Astrocyte (in vitro differentiated cells and primary cell): ENCODE results near the gene ZNF165. TPM values are rescaled to one million over a fixed set of nuclear protein-coding genes. Genes with fewer than 3 reads are reported as not detected.

ENCODE experiments used
- DNase-seq: peaks from one replicate; pipeline ENCODE4 v3.0.0-alpha.2; 2010; ENCODE audit warnings: low read depth
- FAIRE-seq: peaks from 2 replicates; lab custom pipeline; 2011; peaks lifted over from hg19 to GRCh38; lab: Jason Lieb, UNC
- H2AFZ ChIP-seq: 2 replicates; pipeline ENCODE4 v1.6.0; 2012; ENCODE audit warnings: low read depth, low read length, inconsistent platforms
- H3K27ac ChIP-seq: 2 replicates; pipeline ENCODE4 v1.5.1; 2011; ENCODE audit warnings: low read depth, low read length, inconsistent platforms
- H3K27me3 ChIP-seq: 2 replicates; pipeline ENCODE4 v1.6.0; 2011; ENCODE audit warnings: low read length, inconsistent platforms; ENCODE audit not compliant: insufficient read depth
- H3K36me3 ChIP-seq: 2 replicates; pipeline ENCODE4 v1.5.1; 2011; ENCODE audit warnings: low read length, inconsistent platforms; ENCODE audit not compliant: insufficient read depth
- H3K4me1 ChIP-seq: 2 replicates; pipeline ENCODE4 v1.5.1; 2011; ENCODE audit warnings: low read length, inconsistent platforms; ENCODE audit not compliant: insufficient read depth
- H3K4me2 ChIP-seq: 2 replicates; pipeline ENCODE4 v1.6.0; 2012; ENCODE audit warnings: low read length, inconsistent platforms
- H3K4me3 ChIP-seq: 2 replicates; pipeline ENCODE4 v1.5.1; 2011; ENCODE audit warnings: low read depth, mild to moderate bottlenecking, low read length, inconsistent platforms; ENCODE audit not compliant: insufficient read depth
- H3K79me2 ChIP-seq: 2 replicates; pipeline ENCODE4 v1.6.0; 2012; ENCODE audit warnings: mild to moderate bottlenecking, low read length, inconsistent platforms; ENCODE audit not compliant: insufficient read depth
- H3K9ac ChIP-seq: 2 replicates; pipeline ENCODE4 v1.6.0; 2012; ENCODE audit warnings: mild to moderate bottlenecking, low read length, inconsistent platforms
- H3K9me3 ChIP-seq: 2 replicates; pipeline ENCODE4 v1.5.1; 2012; ENCODE audit warnings: low read depth, mild to moderate bottlenecking, low read length, inconsistent platforms; ENCODE audit not compliant: insufficient read depth
- H4K20me1 ChIP-seq: 2 replicates; pipeline ENCODE4 v1.6.0; 2012; ENCODE audit warnings: low read length, inconsistent platforms; ENCODE audit not compliant: insufficient read depth
- H3K27ac Mint-ChIP-seq: one replicate; pipeline ENCODE4 v1.8.0; 2021; ENCODE audit warnings: mild to moderate bottlenecking, mixed read lengths; ENCODE audit not compliant: unreplicated experiment
- H3K27me3 Mint-ChIP-seq: one replicate; pipeline ENCODE4 v1.8.0; 2021; ENCODE audit warnings: low read depth, mixed read lengths; ENCODE audit not compliant: unreplicated experiment
- H3K36me3 Mint-ChIP-seq: one replicate; pipeline ENCODE4 v1.8.0; 2021; ENCODE audit warnings: low read depth, mixed read lengths; ENCODE audit not compliant: unreplicated experiment
- H3K4me1 Mint-ChIP-seq: one replicate; pipeline ENCODE4 v1.8.0; 2021; ENCODE audit warnings: low read depth, mixed read lengths; ENCODE audit not compliant: unreplicated experiment
- H3K4me3 Mint-ChIP-seq: one replicate; pipeline ENCODE4 v1.8.0; 2021; ENCODE audit warnings: mild to moderate bottlenecking, moderate library complexity, mixed read lengths; ENCODE audit not compliant: unreplicated experiment
- H3K9me3 Mint-ChIP-seq: one replicate; pipeline ENCODE4 v1.8.0; 2021; ENCODE audit warnings: mild to moderate bottlenecking, mixed read lengths; ENCODE audit not compliant: unreplicated experiment
- CTCF ChIP-seq: IDR thresholded peaks from 2 replicates; pipeline ENCODE4 v1.5.1; 2011; ENCODE audit warnings: low read depth, mild to moderate bottlenecking, inconsistent platforms, low read length, moderate library complexity; ENCODE audit not compliant: insufficient read depth
- EZH2 ChIP-seq: IDR thresholded peaks from 2 replicates; pipeline ENCODE4 v1.6.1; 2012; ENCODE audit warnings: mild to moderate bottlenecking, low read length, inconsistent platforms; ENCODE audit not compliant: insufficient read depth
- total RNA-seq: library from RNA; stranded (reverse); gene quantifications from 2 replicates; pipeline ENCODE4 v1.2.1, GENCODE V29; 2021

Gene ZNF165
- total RNA-seq, 1 donor from 2014 or later, result 0.75 TPM

- H3K27me3 Mint-ChIP-seq, result no peaks in the 10 kb centered on the region
- no peak for DNase-seq
Observed at GRCh38 chr6:28111964-28112363, 31.6 kb downstream of the ZNF165 start.

GRCh38 chr6:28115799-28116198, 35.4 kb downstream of the ZNF165 start:
- FAIRE-seq, result no peak

More at GRCh38 chr6:28111964-28112363, 31.6 kb downstream of the ZNF165 start:
- Histone ChIP-seq H2AFZ (no peak overlapping the region), H3K36me3 (peaks cover 20% of the 10 kb centered on the region), H3K4me1 (no peaks in the 10 kb centered on the region), H3K4me3 (no peak overlapping the region), H3K79me2 (no peaks in the 10 kb centered on the region), H4K20me1 (no peaks in the 10 kb centered on the region), H3K9ac (no peak overlapping the region), H3K27ac (no peak overlapping the region), H3K27me3 (no peaks in the 10 kb centered on the region), H3K9me3 (peaks cover 13% of the 10 kb centered on the region), H3K4me2 (no peak overlapping the region)
- FAIRE-seq, result no peak
- Mint-ChIP-seq H3K27ac (no peak overlapping the region), H3K36me3 (peaks cover 23% of the 10 kb centered on the region), H3K9me3 (peaks cover 6% of the 10 kb centered on the region), H3K4me1 (peaks cover 4% of the 10 kb centered on the region), H3K4me3 (no peak overlapping the region)
- TF ChIP-seq CTCF (no peak), EZH2 (no peak)

More at GRCh38 chr6:28115799-28116198, 35.4 kb downstream of the ZNF165 start:
- H3K79me2 ChIP-seq, result no peaks in the 10 kb centered on the region
- Mint-ChIP-seq H3K4me1 (no peaks in the 10 kb centered on the region), H3K36me3 (peaks cover 27% of the 10 kb centered on the region), H3K4me3 (no peak overlapping the region), H3K27ac (no peak overlapping the region), H3K27me3 (no peaks in the 10 kb centered on the region), H3K9me3 (peaks cover 6% of the 10 kb centered on the region)
- no peak overlapping the region for H3K4me3 ChIP-seq
- TF ChIP-seq CTCF, result no peak
- TF ChIP-seq EZH2, result no peak
- no peak overlapping the region for H3K27ac ChIP-seq
- peaks cover 43% of the 10 kb centered on the region for H3K36me3 ChIP-seq
- H2AFZ ChIP-seq, result no peak overlapping the region
- H3K9ac ChIP-seq, result no peak overlapping the region
- H4K20me1 ChIP-seq, result no peaks in the 10 kb centered on the region
- H3K27me3 ChIP-seq, result no peaks in the 10 kb centered on the region
- H3K4me2 ChIP-seq, result no peak overlapping the region
- no peaks in the 10 kb centered on the region for H3K4me1 ChIP-seq
- DNase-seq, result no peak
- H3K9me3 ChIP-seq, result peaks cover 13% of the 10 kb centered on the region
